A673 (cell line): Measurements from ENCODE around the gene SAMD4B. TPM values are rescaled to one million over a fixed set of nuclear protein-coding genes. Genes with fewer than 3 reads are reported as not detected.

Experiments
- BruUV-seq: library from RNA; stranded (reverse); fragments of 400-500 nt; replicated peaks from 2 replicates; lab custom pipeline; 2021; lab: Mats Ljungman, UMichigan
- CTCF ChIA-PET: fragments of 300-600 bp; sonication (Branson Sonifier 250); formaldehyde crosslinking; loops from one replicate; lab custom pipeline; 2022; ENCODE audit warnings: antibody characterized with exemption; lab: Charles Lee
- POLR2A ChIA-PET: fragments of 300-600 bp; sonication (Branson Sonifier 250); formaldehyde crosslinking; loops from one replicate; lab custom pipeline; 2022; ENCODE audit warnings: antibody characterized with exemption; ENCODE audit not compliant: low non-redundant PET; lab: Charles Lee
- DNase-seq: peaks from one replicate; pipeline ENCODE4 v3.0.0-alpha.2; 2015; ENCODE audit warnings: low spot score
- H3K27ac ChIP-seq: fragments of 200-600 bp; sonication (generic); 2 replicates; pipeline ENCODE4 v1.5.1; 2016; ENCODE audit warnings: mixed run types, low read depth, mild to moderate bottlenecking, mixed read lengths, antibody characterized with exemption, low read length; ENCODE audit not compliant: poor library complexity, severe bottlenecking
- H3K27me3 ChIP-seq: fragments of 200-600 bp; sonication (generic); replicated peaks from 2 replicates; pipeline ENCODE4 v1.6.1; 2017; ENCODE audit warnings: mixed run types, low read depth, mild to moderate bottlenecking, mixed read lengths, antibody characterized with exemption, low read length; ENCODE audit not compliant: insufficient read depth, poor library complexity
- H3K36me3 ChIP-seq: fragments of 200-600 bp; sonication (generic); 2 replicates; pipeline ENCODE4 v1.6.1; 2016; ENCODE audit warnings: mixed run types, mild to moderate bottlenecking, mixed read lengths, antibody characterized with exemption, low read length; ENCODE audit not compliant: insufficient read depth, poor library complexity, severe bottlenecking
- H3K4me1 ChIP-seq: fragments of 200-600 bp; sonication (generic); 2 replicates; pipeline ENCODE4 v1.6.1; 2017; ENCODE audit warnings: mixed run types, mild to moderate bottlenecking, mixed read lengths, antibody characterized with exemption, low read length; ENCODE audit not compliant: insufficient read depth, poor library complexity, severe bottlenecking
- H3K4me3 ChIP-seq: fragments of 200-600 bp; sonication (generic); 2 replicates; pipeline ENCODE4 v1.5.1; 2016; ENCODE audit warnings: low read depth, mixed run types, mild to moderate bottlenecking, mixed read lengths, low read length; ENCODE audit not compliant: poor library complexity, severe bottlenecking
- H3K9me3 ChIP-seq: fragments of 200-600 bp; sonication (generic); 2 replicates; pipeline ENCODE4 v1.6.1; 2016; ENCODE audit warnings: mixed run types, low read depth, mild to moderate bottlenecking, mixed read lengths, antibody characterized with exemption, low read length; ENCODE audit not compliant: poor library complexity, severe bottlenecking
- EZH2 ChIP-seq: fragments of 200-600 bp; sonication (generic); IDR thresholded peaks from 2 replicates; pipeline ENCODE4 v1.6.1; 2017; ENCODE audit warnings: borderline replicate concordance, low read depth, mild to moderate bottlenecking, mixed read lengths, antibody characterized with exemption, low read length; ENCODE audit not compliant: poor library complexity, severe bottlenecking
- intact Hi-C: fragments of 100-400 bp; cut with micrococcal nuclease; formaldehyde crosslinking; loops from one replicate; pipeline ENCODE4 v1.10.0; 2022; ENCODE audit not compliant: unreplicated experiment
- total RNA-seq: library from RNA; stranded (reverse); gene quantifications from 2 replicates; pipeline ENCODE4 v1.2.3, GENCODE V29; 2021
- TF ChIP-seq, protein P1 (sequence below): fragments of 300-800, 200-600 bp; sonication (generic); conservative IDR thresholded peaks from 2 replicates; pipeline ENCODE4 v1.5.1; 2017; ENCODE audit warnings: low read depth, mild to moderate bottlenecking, antibody characterized with exemption, low read length, moderate library complexity, mixed read lengths

Gene SAMD4B
- total RNA-seq, 1 experiment from 2014 or later = 168 TPM

GRCh38 chr19:39410831-39411080 lies 68.5 kb downstream of the SAMD4B start:
- no peak for DNase-seq
- POLR2A ChIA-PET = no interaction called here
- Histone ChIP-seq H3K36me3 (peaks cover 8% of the 10 kb centered on the region), H3K4me3 (no peak overlapping the region), H3K9me3 (no peaks in the 10 kb centered on the region), H3K4me1 (peaks cover 44% of the 10 kb centered on the region), H3K27ac (peak overlapping the region; percentile 93), H3K27me3 (no peaks in the 10 kb centered on the region)
- no TSS peak for BruUV-seq
- intact Hi-C loops = loop anchor here (5.0 kb wide), 1 partner anchor 288 kb away; no protein-coding TSS in a partner anchor
- CTCF ChIA-PET = interaction anchor here (1.8 kb wide), 1 partner anchor 13 kb away, joined by 16 read pairs; no protein-coding TSS in a partner anchor
- TF ChIP-seq EZH2 = no peak
- TF ChIP-seq, protein P1, sequence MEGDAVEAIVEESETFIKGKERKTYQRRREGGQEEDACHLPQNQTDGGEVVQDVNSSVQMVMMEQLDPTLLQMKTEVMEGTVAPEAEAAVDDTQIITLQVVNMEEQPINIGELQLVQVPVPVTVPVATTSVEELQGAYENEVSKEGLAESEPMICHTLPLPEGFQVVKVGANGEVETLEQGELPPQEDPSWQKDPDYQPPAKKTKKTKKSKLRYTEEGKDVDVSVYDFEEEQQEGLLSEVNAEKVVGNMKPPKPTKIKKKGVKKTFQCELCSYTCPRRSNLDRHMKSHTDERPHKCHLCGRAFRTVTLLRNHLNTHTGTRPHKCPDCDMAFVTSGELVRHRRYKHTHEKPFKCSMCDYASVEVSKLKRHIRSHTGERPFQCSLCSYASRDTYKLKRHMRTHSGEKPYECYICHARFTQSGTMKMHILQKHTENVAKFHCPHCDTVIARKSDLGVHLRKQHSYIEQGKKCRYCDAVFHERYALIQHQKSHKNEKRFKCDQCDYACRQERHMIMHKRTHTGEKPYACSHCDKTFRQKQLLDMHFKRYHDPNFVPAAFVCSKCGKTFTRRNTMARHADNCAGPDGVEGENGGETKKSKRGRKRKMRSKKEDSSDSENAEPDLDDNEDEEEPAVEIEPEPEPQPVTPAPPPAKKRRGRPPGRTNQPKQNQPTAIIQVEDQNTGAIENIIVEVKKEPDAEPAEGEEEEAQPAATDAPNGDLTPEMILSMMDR = no peak

GRCh38 chr19:39411081-39411831 lies 69.0 kb downstream of the SAMD4B start:
- no peak for DNase-seq
- ChIA-PET POLR2A (interaction anchor here (0.5 kb wide), 1 partner anchor 36 kb away, joined by 3 read pairs; no protein-coding TSS in a partner anchor), CTCF (interaction anchor here (0.9 to 1.8 kb wide), 3 partner anchors 13 to 310 kb away, joined by 4 to 16 read pairs (median 4); partner anchors contain the start of gene RPS16)
- no peaks in the 10 kb centered on the region for H3K9me3 ChIP-seq
- intact Hi-C loops = loop anchor here (5.0 kb wide), 1 partner anchor 289 kb away; no protein-coding TSS in a partner anchor
- TF ChIP-seq, protein P1 = no peak
- TF ChIP-seq EZH2 = no peak
- H3K27ac ChIP-seq = peak overlapping the region; percentile 44
- H3K36me3 ChIP-seq = peaks cover 13% of the 10 kb centered on the region
- no peaks in the 10 kb centered on the region for H3K27me3 ChIP-seq
- H3K4me1 ChIP-seq = peaks cover 46% of the 10 kb centered on the region
- no TSS peak for BruUV-seq
- peak overlapping the region; percentile 100 for H3K4me3 ChIP-seq

DNA sequence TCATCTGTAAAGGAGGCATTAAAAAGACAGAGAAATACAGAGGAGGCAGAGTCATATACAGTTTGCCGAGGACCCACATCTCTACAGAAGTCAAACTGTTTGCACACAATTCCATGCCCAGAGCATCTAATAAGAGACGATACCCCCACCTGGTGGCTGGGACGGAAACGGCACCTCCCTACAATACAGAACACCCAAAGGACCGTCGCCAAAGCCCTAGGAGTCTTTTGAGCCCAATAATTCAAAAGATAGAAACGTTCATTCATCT lies 69.5 kb downstream of the SAMD4B start:
- CTCF ChIA-PET = interaction anchor here (0.9 to 1.8 kb wide), 3 partner anchors 14 to 310 kb away, joined by 4 to 16 read pairs (median 4); partner anchors contain the start of gene RPS16
- Histone ChIP-seq H3K9me3 (no peaks in the 10 kb centered on the region), H3K27me3 (no peaks in the 10 kb centered on the region), H3K36me3 (peaks cover 17% of the 10 kb centered on the region), H3K27ac (peak overlapping the region; percentile 44), H3K4me1 (peaks cover 46% of the 10 kb centered on the region), H3K4me3 (peak overlapping the region; percentile 100)
- no TSS peak for BruUV-seq
- peak; percentile 95 for DNase-seq
- intact Hi-C loops = loop anchor here (1.0 to 5.0 kb wide), 2 partner anchors 14 to 289 kb away; no protein-coding TSS in a partner anchor
- TF ChIP-seq, protein P1 = peak; percentile 98
- TF ChIP-seq EZH2 = no peak
- POLR2A ChIA-PET = interaction anchor here (0.5 kb wide), 1 partner anchor 35 kb away, joined by 3 read pairs; no protein-coding TSS in a partner anchor
